Epithelial cell of esophagus (primary cell): Measurements from ENCODE around the gene COL26A1.
A peak's percentile ranks its signal among the peaks of the same experiment; 100 is the strongest.

ENCODE experiments used
- DNase-seq: peaks from one replicate; pipeline ENCODE4 v3.0.0; 2010; ENCODE audit warnings: low read depth
- H3K4me3 ChIP-seq: 2 replicates; pipeline ENCODE4 v1.5.1; 2011; ENCODE audit warnings: mild to moderate bottlenecking, low read length, control low read depth
- TF ChIP-seq, protein P1 (sequence below): IDR thresholded peaks from 2 replicates; pipeline ENCODE4 v1.5.1; 2011; ENCODE audit warnings: low read depth, mild to moderate bottlenecking, low read length, control low read depth, inconsistent platforms; ENCODE audit not compliant: insufficient read depth; ENCODE audit errors: missing control alignments

The COL26A1 gene

DNA sequence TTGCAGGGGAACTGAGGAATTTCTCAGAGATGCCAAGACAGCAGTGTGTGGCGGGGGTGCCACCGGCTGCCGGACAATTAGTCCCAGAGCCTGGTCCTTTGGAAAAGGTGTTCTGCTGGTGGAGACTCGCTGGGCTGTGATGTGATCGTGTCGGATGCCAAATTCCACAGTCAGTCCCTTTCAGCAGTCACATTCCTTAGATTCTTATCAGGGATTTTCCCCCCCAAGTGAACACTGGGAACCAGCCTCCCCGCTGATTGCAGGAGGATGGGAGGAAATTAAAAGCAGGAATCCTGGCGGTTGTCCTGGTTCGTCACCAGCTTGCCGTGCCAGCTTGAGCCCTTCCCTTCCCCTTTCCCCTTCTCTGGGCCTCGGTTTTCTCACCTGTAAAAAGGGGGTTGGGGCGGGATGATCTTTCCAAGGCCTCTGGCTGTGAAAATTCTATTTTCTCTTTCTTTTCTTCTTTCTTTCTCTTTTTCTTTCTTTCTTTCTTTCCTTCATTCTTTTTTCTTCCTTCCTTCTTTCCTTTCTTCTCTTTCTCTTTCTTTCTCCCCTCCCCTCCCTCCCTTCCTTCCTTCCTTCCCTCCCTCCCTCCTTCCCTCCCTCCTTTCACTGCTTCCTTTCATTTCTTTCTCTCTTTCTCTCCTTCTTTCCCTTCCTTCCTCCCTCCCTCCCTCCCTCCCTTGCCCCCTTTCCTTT, 39.6 kb downstream of the COL26A1 start:
- H3K4me3 ChIP-seq = no peak overlapping the region
- DNase-seq = peak; percentile 11
- TF ChIP-seq, protein P1, sequence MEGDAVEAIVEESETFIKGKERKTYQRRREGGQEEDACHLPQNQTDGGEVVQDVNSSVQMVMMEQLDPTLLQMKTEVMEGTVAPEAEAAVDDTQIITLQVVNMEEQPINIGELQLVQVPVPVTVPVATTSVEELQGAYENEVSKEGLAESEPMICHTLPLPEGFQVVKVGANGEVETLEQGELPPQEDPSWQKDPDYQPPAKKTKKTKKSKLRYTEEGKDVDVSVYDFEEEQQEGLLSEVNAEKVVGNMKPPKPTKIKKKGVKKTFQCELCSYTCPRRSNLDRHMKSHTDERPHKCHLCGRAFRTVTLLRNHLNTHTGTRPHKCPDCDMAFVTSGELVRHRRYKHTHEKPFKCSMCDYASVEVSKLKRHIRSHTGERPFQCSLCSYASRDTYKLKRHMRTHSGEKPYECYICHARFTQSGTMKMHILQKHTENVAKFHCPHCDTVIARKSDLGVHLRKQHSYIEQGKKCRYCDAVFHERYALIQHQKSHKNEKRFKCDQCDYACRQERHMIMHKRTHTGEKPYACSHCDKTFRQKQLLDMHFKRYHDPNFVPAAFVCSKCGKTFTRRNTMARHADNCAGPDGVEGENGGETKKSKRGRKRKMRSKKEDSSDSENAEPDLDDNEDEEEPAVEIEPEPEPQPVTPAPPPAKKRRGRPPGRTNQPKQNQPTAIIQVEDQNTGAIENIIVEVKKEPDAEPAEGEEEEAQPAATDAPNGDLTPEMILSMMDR = no peak

DNA sequence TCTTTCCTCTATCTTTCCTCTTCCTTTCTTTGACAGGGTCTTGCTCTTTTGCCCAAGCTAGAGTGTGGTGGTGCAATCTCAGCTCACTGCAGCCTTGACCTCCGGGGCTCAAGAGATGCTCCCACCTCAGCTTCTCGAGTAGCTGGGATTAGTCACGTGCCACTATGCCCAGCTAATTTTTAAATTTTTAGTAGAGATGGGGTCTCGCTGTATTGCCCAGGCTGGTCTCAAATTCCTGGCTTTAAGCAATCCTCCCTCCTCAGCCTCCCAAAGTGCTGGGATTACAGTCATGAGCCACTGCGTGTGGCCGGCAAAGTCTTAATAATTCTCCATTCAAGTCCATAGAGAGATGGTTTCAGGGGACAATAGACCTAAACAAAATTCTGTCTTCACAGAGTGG, 40.2 kb downstream of the COL26A1 start:
- DNase-seq = no peak
- TF ChIP-seq, protein P1 = no peak
- H3K4me3 ChIP-seq = no peak overlapping the region

DNA sequence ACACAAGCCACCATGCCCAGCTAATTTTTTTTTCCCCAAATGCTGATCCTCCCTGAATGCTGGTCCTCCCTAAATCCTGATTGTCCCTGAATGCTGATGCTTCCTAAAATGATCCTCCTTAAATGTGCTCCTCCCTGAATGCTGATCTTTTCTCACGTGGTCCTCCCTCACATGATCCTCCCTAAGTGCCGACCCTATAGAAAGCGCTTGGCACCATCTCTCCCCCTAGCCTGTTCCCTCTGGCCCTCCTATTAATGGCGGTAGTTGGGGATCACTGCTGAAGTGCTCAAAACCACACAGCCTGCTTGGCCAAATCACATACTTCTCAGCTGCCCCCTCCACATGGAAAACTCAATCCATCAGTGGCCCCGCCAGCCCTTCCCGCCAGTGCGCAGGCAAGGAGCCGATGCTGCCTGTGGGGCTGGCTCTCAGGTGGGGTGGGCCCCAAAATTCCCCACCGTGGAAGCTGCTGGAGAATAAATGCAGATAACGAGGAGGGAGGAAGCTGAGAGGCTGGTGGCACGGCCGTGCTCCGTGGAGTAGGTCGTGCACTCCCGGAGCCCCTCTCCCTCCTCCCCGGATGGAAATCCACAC, 42.9 kb downstream of the COL26A1 start:
- no peak overlapping the region for H3K4me3 ChIP-seq
- TF ChIP-seq, protein P1 = no peak
- DNase-seq = no peak

DNA sequence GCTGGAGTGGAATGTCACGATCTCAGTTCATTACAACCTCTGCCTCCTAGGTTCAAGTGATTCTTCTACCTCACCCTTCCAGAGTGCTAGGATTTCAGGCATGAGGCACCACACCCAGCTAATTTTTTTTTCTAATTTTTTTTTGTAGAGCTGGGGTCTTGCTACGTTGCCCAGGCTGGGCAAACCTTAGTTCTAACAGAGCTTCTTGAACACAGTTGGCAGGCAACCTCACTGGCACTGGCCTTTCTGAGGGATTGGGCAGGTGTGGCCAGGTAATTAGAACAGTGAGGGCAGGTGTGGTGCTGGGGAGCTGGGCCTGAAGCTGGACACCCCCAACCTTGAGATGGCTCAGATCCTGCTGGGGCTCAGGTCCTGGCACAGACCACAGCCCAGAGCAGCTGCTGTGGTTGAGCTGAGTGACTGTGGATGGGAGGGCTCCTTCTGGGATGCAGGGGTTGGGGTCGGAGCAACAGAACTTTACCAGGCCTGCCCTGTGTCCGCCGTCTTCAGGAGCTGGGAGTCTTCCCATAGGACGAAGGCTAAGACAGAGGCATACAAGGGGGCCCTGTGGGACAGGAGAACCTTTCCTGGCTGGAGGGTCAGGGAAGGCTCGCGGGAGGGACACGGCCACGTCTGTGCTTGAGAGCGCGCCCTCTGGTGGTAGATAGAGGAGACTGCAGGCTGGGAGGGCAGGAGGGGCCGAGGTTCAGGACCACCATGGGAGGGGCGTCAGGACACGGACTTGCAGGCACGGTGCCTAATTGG, 48.2 kb downstream of the COL26A1 start:
- TF ChIP-seq, protein P1 = peak; percentile 66
- no peak overlapping the region for H3K4me3 ChIP-seq

DNA sequence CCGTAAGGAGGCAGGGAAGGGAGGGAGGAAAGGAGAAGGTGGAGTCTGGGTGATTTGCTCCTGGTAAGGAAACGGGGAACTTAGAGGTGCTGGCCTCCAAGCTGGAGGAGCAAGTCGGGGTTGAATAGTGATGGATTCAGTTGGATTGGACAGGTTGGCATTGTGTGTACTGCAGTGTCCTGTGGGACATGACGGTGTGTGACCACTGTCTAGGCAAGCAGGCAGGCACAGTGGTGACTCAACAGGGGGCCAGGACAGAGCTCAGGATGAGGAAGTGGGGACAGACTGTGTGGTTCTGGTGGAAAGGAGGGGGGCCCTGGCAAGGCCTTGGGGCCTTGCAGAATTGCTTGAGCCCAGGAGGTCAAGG, 48.8 kb downstream of the COL26A1 start:
- H3K4me3 ChIP-seq = no peak overlapping the region
- TF ChIP-seq, protein P1 = no peak
- DNase-seq = no peak

More for the DNA sequence above, 48.2 kb downstream of the COL26A1 start:
- DNase-seq = no peak

DNA sequence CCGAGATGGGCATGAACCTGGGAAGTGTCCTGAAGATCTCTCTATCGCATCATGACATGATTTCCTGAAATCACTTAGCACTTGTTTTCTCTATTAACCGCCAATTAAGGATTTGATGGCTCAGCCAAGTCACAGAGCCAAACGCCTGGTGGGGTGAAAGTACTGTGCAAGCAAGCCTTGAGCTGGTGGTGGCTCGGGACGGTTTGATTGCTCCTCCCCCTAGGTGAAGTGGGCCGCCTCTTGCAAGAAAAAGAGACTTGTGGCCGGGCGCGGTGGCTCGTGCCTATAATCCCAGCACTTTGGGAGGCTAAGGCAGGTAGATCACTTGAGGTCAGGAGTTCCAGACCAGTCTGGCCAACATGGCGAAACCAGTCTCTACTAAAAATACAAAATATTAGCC, 50.3 kb downstream of the COL26A1 start:
- TF ChIP-seq, protein P1 = no peak
- no peak overlapping the region for H3K4me3 ChIP-seq
- no peak for DNase-seq
